Stimulated activated CD4-positive, alpha-beta T cell treated with anti-CD3 and anti-CD28 coated beads, Interleukin-4, amount 100 ng/mL, for 48 hours (primary cell): ENCODE data around the gene HAPSTR1.
A peak's percentile ranks its signal among the peaks of the same experiment; 100 is the strongest.

Experiments used
- DNase-seq, 2 donors: peaks; one replicate each; pipeline ENCODE4 v3.0.0-alpha.2; 2020; ENCODE audit warnings: low read depth in 2 of 2

The HAPSTR1 gene

GRCh38 chr16:9122342-9122741 is 30.9 kb downstream of the HAPSTR1 start:
- DNase-seq: no peak

- no peak for DNase-seq
These were observed 31.5 kb downstream of the HAPSTR1 start for GRCh38 chr16:9122969-9123368.

GRCh38 chr16:9123401-9123800 is 32.0 kb downstream of the HAPSTR1 start:
- no peak for DNase-seq

GRCh38 chr16:9123871-9124270 is 32.4 kb downstream of the HAPSTR1 start:
- DNase-seq: no peak

- DNase-seq: no peak
These were observed 33.0 kb downstream of the HAPSTR1 start for GRCh38 chr16:9124444-9124843.

GRCh38 chr16:9124908-9125584 is 33.6 kb downstream of the HAPSTR1 start:
- DNase-seq: no peak

- DNase-seq: no peak
These were observed 34.4 kb downstream of the HAPSTR1 start for GRCh38 chr16:9125658-9126505.

- DNase-seq: no peak
These were observed 35.2 kb downstream of the HAPSTR1 start for GRCh38 chr16:9126609-9127008.

GRCh38 chr16:9128346-9129342 is 37.2 kb downstream of the HAPSTR1 start:
- DNase-seq: no peak

- no peak for DNase-seq
These were observed 42.9 kb downstream of the HAPSTR1 start for GRCh38 chr16:9134306-9134705.

GRCh38 chr16:9134739-9135138 is 43.3 kb downstream of the HAPSTR1 start:
- peak; percentile 37 to 48 for DNase-seq

GRCh38 chr16:9135797-9136196 is 44.4 kb downstream of the HAPSTR1 start:
- no peak for DNase-seq

GRCh38 chr16:9136596-9136995 is 45.2 kb downstream of the HAPSTR1 start:
- no peak for DNase-seq

- DNase-seq: no peak
These were observed 46.7 kb downstream of the HAPSTR1 start for GRCh38 chr16:9138021-9138680.

- DNase-seq: peak; percentile 59 to 66
These were observed 47.5 kb downstream of the HAPSTR1 start for GRCh38 chr16:9138731-9139501.

GRCh38 chr16:9139965-9140364 is 48.5 kb downstream of the HAPSTR1 start:
- DNase-seq: no peak
